Activated T-helper 1 cell treated with anti-CD3 and anti-CD28 coated beads, Interleukin-12 subunit alpha, Interleukin-12 subunit beta, Interleukin-2, Interleukin-4 antibody, amounts not matched to agents 30 ng/mL and 10 ng/mL and 1 ng/mL, durations not matched to agents 14 hours and 24 hours and 36 hours (primary cell): Measurements from ENCODE around the gene MEN1. TPM values are rescaled to one million over a fixed set of nuclear protein-coding genes. Genes with fewer than 3 reads are reported as not detected.

Source experiments
- DNase-seq: peaks from one replicate; pipeline ENCODE4 v3.0.0; 2021; ENCODE audit warnings: low spot score
- H3K27ac Mint-ChIP-seq: one replicate; pipeline ENCODE4 v1.8.0; 2021; ENCODE audit warnings: mild to moderate bottlenecking, mixed read lengths
- H3K27me3 Mint-ChIP-seq: one replicate; pipeline ENCODE4 v1.8.0; 2022; ENCODE audit warnings: mild to moderate bottlenecking, moderate library complexity, mixed read lengths; ENCODE audit not compliant: insufficient read depth
- H3K36me3 Mint-ChIP-seq: one replicate; pipeline ENCODE4 v1.8.0; 2021; ENCODE audit warnings: low read depth, mixed read lengths
- H3K4me1 Mint-ChIP-seq: one replicate; pipeline ENCODE4 v1.8.0; 2021; ENCODE audit warnings: low read depth, mixed read lengths
- H3K4me3 Mint-ChIP-seq: one replicate; pipeline ENCODE4 v1.8.0; 2021; ENCODE audit warnings: mild to moderate bottlenecking, moderate library complexity, mixed read lengths
- H3K9me3 Mint-ChIP-seq: one replicate; pipeline ENCODE4 v1.8.0; 2021; ENCODE audit warnings: mixed read lengths
- intact Hi-C: fragments of 100-400 bp; cut with micrococcal nuclease; formaldehyde crosslinking; loops from one replicate; pipeline ENCODE4 v1.15.1; 2024
- total RNA-seq: library from RNA; stranded (reverse); gene quantifications from 2 replicates; pipeline ENCODE4 v1.2.3, GENCODE V29; 2022

MEN1 gene
- total RNA-seq, 1 donor from 2014 or later, result 43.8 TPM

GRCh38 chr11:64789331-64790204 is 20.8 kb downstream of the MEN1 start:
- Mint-ChIP-seq H3K27ac (no peak overlapping the region), H3K36me3 (peaks cover 5% of the 10 kb centered on the region), H3K9me3 (no peaks in the 10 kb centered on the region), H3K4me3 (no peak overlapping the region), H3K4me1 (peaks cover 12% of the 10 kb centered on the region), H3K27me3 (no peaks in the 10 kb centered on the region)
- no peak for DNase-seq
- intact Hi-C loops, result no loop called here

DNA sequence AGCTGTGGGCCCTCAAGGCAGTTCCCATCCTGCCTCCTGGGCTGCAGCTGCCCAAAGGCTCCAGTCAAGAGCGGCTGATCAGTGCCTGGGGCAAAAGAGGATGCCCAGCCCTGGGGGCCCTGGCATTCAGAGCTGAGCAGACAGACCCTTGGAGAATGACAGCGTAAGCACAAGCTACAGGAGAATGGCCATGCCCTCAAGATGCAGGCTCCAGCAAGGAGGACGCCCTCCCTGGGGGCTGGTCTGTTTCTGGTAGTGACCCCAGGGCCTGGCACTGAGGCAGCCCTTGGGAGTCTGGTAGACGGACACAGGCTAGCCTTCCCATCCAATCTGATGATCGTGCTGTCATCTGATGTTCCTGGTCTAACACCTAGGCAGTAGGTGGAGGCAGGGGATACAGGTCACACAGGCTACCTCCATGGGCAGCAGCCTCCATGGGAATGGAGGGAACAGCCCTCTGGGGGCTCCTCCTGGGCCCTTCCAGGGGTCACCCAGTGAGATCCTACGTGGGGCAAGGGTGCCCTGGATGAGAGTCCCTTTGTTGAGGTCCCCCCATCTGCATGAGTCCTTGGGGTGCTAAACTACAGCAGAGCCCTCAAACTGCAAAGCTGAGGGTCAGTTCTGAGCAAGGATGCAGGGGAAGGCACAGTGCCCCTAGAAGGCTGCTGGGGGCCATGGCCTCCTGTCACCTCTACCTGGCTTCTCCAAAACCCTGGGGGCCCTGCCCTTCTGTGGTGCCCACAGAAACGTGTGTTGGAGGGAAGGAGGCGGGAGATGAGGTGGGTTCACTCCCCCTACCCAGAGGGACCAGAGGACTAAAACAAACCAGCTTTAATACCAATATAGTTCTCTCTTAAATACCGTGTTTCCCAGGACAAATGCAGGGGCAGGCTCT is 21.8 kb downstream of the MEN1 start:
- Mint-ChIP-seq H3K36me3 (peaks cover 4% of the 10 kb centered on the region), H3K4me3 (no peak overlapping the region), H3K27ac (no peak overlapping the region), H3K4me1 (peaks cover 2% of the 10 kb centered on the region), H3K9me3 (no peaks in the 10 kb centered on the region), H3K27me3 (no peaks in the 10 kb centered on the region)
- intact Hi-C loops, result no loop called here
- no peak for DNase-seq

GRCh38 chr11:64787526-64788320 is 22.6 kb downstream of the MEN1 start:
- peak; percentile 36 for DNase-seq
- Mint-ChIP-seq H3K4me3 (no peak overlapping the region), H3K9me3 (no peaks in the 10 kb centered on the region), H3K27ac (no peak overlapping the region), H3K27me3 (no peaks in the 10 kb centered on the region), H3K4me1 (no peaks in the 10 kb centered on the region), H3K36me3 (peaks cover 4% of the 10 kb centered on the region)
- intact Hi-C loops, result loop anchor here (2.0 kb wide), 1 partner anchor 59 kb away; no protein-coding TSS in a partner anchor

GRCh38 chr11:64786308-64786707 is 24.0 kb downstream of the MEN1 start:
- DNase-seq, result no peak
- Mint-ChIP-seq H3K9me3 (no peaks in the 10 kb centered on the region), H3K27me3 (no peaks in the 10 kb centered on the region), H3K4me3 (no peak overlapping the region), H3K36me3 (peaks cover 4% of the 10 kb centered on the region), H3K27ac (no peak overlapping the region), H3K4me1 (no peaks in the 10 kb centered on the region)
- intact Hi-C loops, result loop anchor here (2.0 kb wide), 1 partner anchor 60 kb away; no protein-coding TSS in a partner anchor

DNA sequence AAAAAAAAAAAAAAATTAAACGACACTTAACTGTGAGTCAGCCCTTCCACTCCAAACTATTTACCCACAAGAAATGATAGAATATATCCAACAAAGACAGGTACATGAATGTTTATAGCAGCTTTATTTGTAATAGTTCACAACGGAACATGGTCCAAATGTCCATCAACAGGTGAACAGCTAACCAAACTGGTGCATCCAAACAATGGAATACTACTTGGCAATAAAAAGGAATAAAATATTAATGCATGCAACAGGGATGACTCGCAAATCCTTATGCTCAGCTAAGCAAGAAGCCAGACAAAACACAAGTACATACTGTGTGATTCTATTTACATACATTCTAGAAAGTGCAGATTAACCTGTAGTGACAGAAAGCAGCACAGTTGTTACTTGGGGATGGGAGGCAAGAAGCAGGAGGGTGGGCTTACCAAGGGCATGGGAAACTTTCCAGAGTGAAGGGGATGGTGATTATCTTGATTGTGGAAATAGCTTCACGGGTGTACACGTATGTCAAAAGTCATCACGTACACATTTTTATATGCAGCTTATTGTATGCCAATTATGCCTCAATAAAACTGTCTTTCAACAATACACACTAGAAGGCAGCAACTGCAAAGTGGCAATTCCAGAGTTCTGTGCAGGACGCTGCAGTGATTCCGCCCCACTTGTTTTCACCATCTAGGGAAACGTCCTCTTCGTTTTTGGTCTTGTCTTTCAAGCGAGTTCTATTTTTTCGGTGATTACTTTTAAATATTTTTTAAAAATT is 25.4 kb downstream of the MEN1 start:
- H3K36me3 Mint-ChIP-seq, result peaks cover 4% of the 10 kb centered on the region
- no peak for DNase-seq
- H3K27ac Mint-ChIP-seq, result no peak overlapping the region
- intact Hi-C loops, result no loop called here
- H3K4me3 Mint-ChIP-seq, result no peak overlapping the region
- peaks cover 9% of the 10 kb centered on the region for H3K4me1 Mint-ChIP-seq
- H3K27me3 Mint-ChIP-seq, result no peaks in the 10 kb centered on the region
- H3K9me3 Mint-ChIP-seq, result no peaks in the 10 kb centered on the region

GRCh38 chr11:64778473-64779298 is 31.7 kb downstream of the MEN1 start, which contains the start of gene SF1:
Gene SF1 (minus strand): TSS chr11:64778542. CDS start chr11:64778392, 150 bp downstream.
- H3K9me3 Mint-ChIP-seq, result no peaks in the 10 kb centered on the region
- peaks cover 2% of the 10 kb centered on the region for H3K27me3 Mint-ChIP-seq
- peaks cover 36% of the 10 kb centered on the region for H3K36me3 Mint-ChIP-seq
- H3K27ac Mint-ChIP-seq, result peak within 1 kb of the TSS; percentile 97
- H3K4me1 Mint-ChIP-seq, result peaks cover 57% of the 10 kb centered on the region
- peak within 1 kb of the TSS; percentile 87 for H3K4me3 Mint-ChIP-seq
- intact Hi-C loops, result loop anchor here (1.0 to 5.0 kb wide), 14 partner anchors 25 to 1080 kb away; partner anchors contain the start of genes ATG2A, CFL1, EHD1 and FAU
- DNase-seq, result peak; percentile 99

- Mint-ChIP-seq H3K4me3 (peak overlapping the region; percentile 87), H3K36me3 (peaks cover 41% of the 10 kb centered on the region), H3K4me1 (peaks cover 63% of the 10 kb centered on the region), H3K9me3 (no peaks in the 10 kb centered on the region), H3K27ac (peak overlapping the region; percentile 97), H3K27me3 (peaks cover 2% of the 10 kb centered on the region)
- intact Hi-C loops, result loop anchor here (1.0 to 5.0 kb wide), 12 partner anchors 25 to 1081 kb away; partner anchors contain the start of genes CFL1, EHD1, FAU and MAP4K2
- no peak for DNase-seq
These were observed 32.2 kb downstream of the MEN1 start for GRCh38 chr11:64778223-64778472.

DNA sequence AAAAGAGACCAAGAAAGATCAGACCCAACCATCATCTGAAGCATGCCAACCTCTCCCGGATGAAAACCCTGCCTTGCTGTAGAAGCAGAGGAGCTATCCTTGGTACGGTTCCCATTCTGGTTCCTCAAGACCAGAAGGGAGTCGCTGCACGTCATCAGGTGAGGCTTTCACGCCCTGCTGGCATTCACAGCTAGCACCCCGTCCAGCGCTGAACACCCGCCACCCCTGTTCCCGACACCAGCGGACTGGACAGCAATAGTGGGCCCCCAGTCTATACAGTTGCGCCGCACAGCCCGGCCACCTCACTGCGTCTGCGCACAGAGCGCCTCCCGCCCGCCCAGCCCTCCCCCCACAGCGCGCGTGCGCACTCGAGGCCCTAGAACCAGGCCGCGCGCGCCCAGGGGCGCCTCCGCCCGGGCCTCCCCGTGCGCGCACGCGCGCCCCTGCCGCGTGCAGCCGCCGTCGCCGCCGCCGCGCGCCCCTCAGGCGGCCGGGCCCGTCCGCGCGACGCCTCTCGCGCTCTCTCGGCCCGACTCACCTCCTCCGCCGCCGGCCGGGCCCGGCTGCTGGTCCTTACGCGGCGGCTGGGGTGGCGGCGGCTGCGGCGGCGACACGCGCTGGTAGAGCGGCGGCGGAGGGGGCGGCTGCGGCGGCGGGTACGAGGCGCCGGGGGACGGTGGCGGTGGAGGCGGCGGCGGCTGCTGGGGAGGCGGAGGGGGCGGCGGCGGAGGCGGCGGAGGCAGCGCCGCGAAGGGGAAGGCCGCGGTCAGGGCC is 32.7 kb downstream of the MEN1 start:
- Mint-ChIP-seq H3K9me3 (no peaks in the 10 kb centered on the region), H3K27ac (peak overlapping the region; percentile 54), H3K36me3 (peaks cover 46% of the 10 kb centered on the region), H3K4me1 (peaks cover 68% of the 10 kb centered on the region), H3K27me3 (peaks cover 2% of the 10 kb centered on the region), H3K4me3 (peak overlapping the region; percentile 87)
- DNase-seq, result peak; percentile 78
- intact Hi-C loops, result loop anchor here (1.0 to 5.0 kb wide), 16 partner anchors 10 to 1081 kb away; partner anchors contain the start of genes CFL1, EHD1, FAU and MAP3K11

DNA sequence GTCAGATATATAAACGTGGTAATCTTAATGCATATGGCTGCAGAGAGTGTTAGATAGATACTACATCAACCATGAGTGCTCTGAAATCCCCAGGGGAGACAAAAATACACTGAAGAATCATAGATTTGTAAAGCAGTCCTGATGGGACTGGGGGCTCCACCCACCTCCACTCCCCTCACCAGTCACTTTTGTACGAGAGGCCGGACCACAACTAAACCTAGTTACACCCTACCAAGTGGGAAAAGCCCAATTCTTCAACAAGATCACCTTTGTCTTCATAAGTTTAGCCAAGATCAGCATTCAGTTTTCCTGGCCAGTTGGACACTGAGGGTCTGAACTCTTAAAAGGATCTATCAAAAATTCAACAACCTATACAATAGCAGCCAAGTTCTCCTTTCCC is 33.5 kb downstream of the MEN1 start:
- H3K9me3 Mint-ChIP-seq, result no peaks in the 10 kb centered on the region
- peaks cover 75% of the 10 kb centered on the region for H3K4me1 Mint-ChIP-seq
- H3K27ac Mint-ChIP-seq, result peak overlapping the region; percentile 54
- peak overlapping the region; percentile 87 for H3K4me3 Mint-ChIP-seq
- H3K27me3 Mint-ChIP-seq, result peaks cover 2% of the 10 kb centered on the region
- intact Hi-C loops, result loop anchor here (1.0 to 5.0 kb wide), 5 partner anchors 10 to 838 kb away; partner anchors contain the start of genes MAP3K11, PCNX3, SNX15 and ZNHIT2
- no peak for DNase-seq
- peaks cover 54% of the 10 kb centered on the region for H3K36me3 Mint-ChIP-seq

DNA sequence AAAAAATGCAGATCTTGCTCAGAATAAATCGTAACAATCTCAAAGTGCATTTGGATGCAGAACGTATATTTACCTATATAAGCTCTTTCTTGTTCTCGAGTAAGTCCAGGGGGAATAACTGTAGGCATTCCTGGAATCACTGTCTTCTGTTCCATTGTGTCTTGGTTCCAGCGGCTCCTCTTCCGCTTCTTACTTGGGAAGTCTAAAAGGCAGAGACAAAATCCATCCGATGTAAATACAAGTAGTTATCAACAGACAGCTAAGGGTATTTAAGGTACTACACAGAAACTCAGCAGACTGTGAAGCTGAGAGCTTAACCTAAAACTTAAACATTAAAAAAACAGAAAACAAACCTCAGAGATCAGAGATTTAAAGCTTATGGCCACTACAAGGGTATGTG is 33.9 kb downstream of the MEN1 start:
- intact Hi-C loops, result loop anchor here (2.0 to 5.0 kb wide), 4 partner anchors 14 to 838 kb away; partner anchors contain the start of genes MAP3K11, PCNX3, SNX15 and ZNHIT2
- peak overlapping the region; percentile 87 for H3K4me3 Mint-ChIP-seq
- peaks cover 2% of the 10 kb centered on the region for H3K27me3 Mint-ChIP-seq
- H3K9me3 Mint-ChIP-seq, result no peaks in the 10 kb centered on the region
- H3K36me3 Mint-ChIP-seq, result peaks cover 58% of the 10 kb centered on the region
- no peak for DNase-seq
- peak overlapping the region; percentile 67 for H3K27ac Mint-ChIP-seq
- H3K4me1 Mint-ChIP-seq, result peaks cover 80% of the 10 kb centered on the region
